Neuron (in vitro differentiated cells): ENCODE measurements around the gene SECTM1.

Experiments
- H2AFZ ChIP-seq: one replicate; pipeline ENCODE4 v1.6.1; 2013; ENCODE audit warnings: low read depth, mild to moderate bottlenecking, inconsistent platforms, low read length, moderate library complexity
- H3K27me3 ChIP-seq: one replicate; pipeline ENCODE4 v1.6.1; 2013; ENCODE audit warnings: low read length; ENCODE audit not compliant: insufficient read depth
- H3K36me3 ChIP-seq: one replicate; pipeline ENCODE4 v1.6.1; 2013; ENCODE audit warnings: low read length; ENCODE audit not compliant: insufficient read depth
- H3K4me1 ChIP-seq: one replicate; pipeline ENCODE4 v1.6.1; 2013; ENCODE audit warnings: low read length; ENCODE audit not compliant: insufficient read depth
- H3K4me3 ChIP-seq: 2 replicates; pipeline ENCODE4 v1.5.1; 2013; ENCODE audit warnings: mild to moderate bottlenecking, low read length, moderate library complexity
- H3K9me3 ChIP-seq: one replicate; pipeline ENCODE4 v1.6.1; 2013; ENCODE audit warnings: low read length

The SECTM1 gene

DNA sequence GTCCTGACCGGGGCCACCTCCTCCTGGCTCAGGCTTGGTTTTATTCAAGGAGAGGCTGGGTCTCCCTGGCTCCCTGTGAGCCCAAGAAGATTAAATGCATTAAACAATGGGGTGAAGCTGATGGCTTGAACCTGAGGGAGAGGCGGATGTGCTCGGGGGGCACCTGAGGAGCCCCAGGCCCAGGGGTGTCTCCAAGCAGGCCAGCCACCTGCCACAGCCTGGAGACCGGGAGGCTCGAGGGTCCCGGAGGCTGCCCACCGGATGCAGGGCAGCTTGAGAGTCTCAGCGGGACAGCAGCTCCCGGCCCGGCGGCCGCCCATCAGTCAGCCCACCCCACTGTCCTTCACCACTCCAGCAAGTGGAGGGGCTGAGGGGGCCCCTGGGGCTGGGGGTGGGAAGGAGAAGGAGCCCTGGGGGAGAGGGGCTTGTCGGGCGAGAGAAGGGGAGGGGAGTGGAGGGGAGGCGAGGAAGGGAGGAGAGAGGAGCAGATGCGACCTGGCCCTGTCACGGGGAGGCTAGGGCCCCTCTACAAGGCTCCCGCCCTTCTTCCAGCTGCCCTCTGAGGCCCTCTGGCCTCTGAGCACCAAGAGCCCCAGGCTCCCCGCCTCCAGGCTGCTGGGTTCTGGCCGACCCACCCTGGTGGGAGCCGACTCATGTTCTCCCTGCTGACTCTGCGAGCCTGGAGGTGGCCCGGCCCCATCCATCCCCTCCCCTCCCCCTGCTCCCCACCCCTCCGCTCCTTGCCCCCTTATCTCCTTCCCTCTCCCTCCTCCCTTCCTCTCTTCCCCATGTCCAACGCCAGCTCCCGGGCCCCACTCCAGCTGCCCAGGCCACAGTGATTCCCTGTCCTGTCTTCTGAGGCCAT lies 29.4 kb downstream of the SECTM1 start:
- Histone ChIP-seq H3K4me3 (no peak overlapping the region), H2AFZ (no peak overlapping the region), H3K9me3 (no peaks in the 10 kb centered on the region), H3K4me1 (peaks cover 12% of the 10 kb centered on the region), H3K36me3 (no peaks in the 10 kb centered on the region), H3K27me3 (peaks cover 4% of the 10 kb centered on the region)

DNA sequence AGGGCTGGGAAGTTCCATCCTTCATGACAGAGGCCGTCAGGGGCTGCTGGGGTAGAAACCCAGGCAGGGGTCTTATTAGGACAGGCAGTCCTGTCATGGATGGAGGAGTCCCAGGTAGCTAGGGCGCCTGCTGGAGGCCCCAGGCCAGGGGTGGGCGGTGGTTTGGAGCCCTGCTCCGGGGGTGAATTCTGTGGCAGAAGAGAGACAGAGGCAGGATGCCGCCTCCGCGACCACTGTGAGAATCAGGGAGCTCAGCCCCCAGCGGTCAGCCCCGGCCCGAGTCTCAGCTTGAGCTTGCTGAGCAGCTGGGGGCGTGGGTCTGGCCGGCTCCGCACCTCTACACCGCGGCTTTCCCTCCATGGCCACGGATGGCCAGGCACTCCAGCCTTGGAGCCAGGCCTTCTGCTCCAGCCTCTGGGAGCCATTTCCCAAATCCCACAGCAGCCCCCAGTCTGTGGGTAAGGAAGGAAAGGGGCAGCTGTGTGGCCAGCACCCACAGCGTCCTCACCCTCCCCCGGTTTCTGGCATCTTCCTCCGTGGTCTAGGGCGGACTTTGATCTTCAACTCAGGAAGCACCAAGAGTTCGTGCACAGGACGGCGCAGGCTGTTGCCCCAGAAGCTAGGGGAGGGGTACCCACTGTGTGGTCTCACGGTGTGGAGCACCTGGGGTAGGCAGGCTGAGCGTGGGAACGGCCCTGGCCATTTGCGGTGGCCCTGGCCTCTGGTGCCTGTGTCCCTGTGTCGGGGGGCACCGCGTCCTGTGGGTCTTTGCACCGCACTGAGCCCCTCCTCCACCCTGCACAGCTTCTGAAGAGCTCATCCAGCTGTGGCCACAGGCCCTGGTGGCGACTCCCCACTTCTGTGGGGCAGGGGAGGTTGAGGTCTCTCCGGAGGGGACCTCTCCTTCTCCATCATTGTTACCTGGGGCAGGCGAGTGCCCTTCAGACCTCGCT lies 30.3 kb downstream of the SECTM1 start:
- no peaks in the 10 kb centered on the region for H3K36me3 ChIP-seq
- H3K27me3 ChIP-seq = peaks cover 4% of the 10 kb centered on the region
- no peaks in the 10 kb centered on the region for H3K9me3 ChIP-seq
- no peak overlapping the region for H2AFZ ChIP-seq
- peaks cover 13% of the 10 kb centered on the region for H3K4me1 ChIP-seq
- no peak overlapping the region for H3K4me3 ChIP-seq

DNA sequence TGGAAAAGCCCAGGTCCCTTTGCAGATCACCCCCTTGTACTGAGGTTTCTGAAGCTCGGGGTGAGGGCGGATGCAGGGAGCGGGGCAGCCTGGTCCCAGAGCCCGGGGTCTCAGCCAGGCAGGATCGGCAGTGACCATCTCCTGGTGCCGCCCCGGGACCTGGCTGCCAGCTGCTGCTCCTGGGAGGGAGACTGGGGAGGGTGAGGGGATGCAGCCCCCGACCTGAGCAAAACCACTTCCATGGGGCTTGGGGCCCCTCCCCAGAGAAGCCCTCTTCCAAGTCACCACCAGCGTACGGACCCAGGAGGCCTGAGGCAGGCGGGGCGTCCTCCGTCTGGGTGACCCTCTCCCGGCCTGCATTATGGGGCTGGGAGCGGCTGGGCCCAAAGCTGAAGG lies 31.0 kb downstream of the SECTM1 start:
- peaks cover 13% of the 10 kb centered on the region for H3K4me1 ChIP-seq
- peaks cover 4% of the 10 kb centered on the region for H3K27me3 ChIP-seq
- no peaks in the 10 kb centered on the region for H3K36me3 ChIP-seq
- no peak overlapping the region for H3K4me3 ChIP-seq
- no peaks in the 10 kb centered on the region for H3K9me3 ChIP-seq
- no peak overlapping the region for H2AFZ ChIP-seq

DNA sequence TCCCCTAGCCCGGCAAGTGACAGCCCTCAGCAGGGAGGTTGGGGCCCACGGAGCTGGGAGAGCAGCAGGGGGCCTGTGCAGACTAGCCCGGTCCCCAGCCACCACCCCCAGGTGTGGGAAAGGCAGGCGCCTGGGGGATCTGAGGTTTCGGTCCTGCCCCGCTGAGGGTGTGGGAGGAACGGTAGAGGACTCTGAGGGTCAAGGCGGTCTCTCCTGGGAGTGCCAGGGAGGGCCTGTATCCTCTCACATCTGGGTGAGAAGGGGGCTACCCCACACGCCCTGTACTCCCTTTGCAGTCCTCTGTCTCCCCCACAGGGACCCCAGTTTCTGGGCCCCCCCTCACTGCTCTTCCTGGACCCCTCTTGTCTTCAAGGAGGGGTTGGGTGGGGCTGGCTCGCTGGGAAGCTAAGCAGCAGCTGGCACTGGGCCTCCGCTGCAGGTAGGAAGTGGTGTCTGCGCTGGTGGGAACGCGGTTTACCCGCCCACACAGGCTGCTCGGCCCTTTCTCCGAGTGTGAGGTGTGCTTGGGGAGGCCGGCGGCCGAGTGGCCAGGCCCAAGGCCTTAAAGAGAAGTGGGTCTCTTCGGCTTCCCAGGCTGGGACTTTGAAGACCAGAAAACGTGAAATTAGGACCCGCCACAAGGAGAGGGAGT lies 31.5 kb downstream of the SECTM1 start:
- no peaks in the 10 kb centered on the region for H3K9me3 ChIP-seq
- H3K4me3 ChIP-seq = no peak overlapping the region
- H3K27me3 ChIP-seq = peaks cover 4% of the 10 kb centered on the region
- H3K36me3 ChIP-seq = no peaks in the 10 kb centered on the region
- peaks cover 13% of the 10 kb centered on the region for H3K4me1 ChIP-seq
- H2AFZ ChIP-seq = no peak overlapping the region

GRCh38 chr17:82301300-82301915 lies 32.2 kb downstream of the SECTM1 start:
- no peak overlapping the region for H3K4me3 ChIP-seq
- H3K4me1 ChIP-seq = peaks cover 13% of the 10 kb centered on the region
- H3K9me3 ChIP-seq = no peaks in the 10 kb centered on the region
- no peaks in the 10 kb centered on the region for H3K36me3 ChIP-seq
- no peak overlapping the region for H2AFZ ChIP-seq
- H3K27me3 ChIP-seq = peaks cover 4% of the 10 kb centered on the region

- Histone ChIP-seq H3K36me3 (no peaks in the 10 kb centered on the region), H3K9me3 (no peaks in the 10 kb centered on the region), H2AFZ (no peak overlapping the region), H3K4me1 (peaks cover 13% of the 10 kb centered on the region), H3K4me3 (no peak overlapping the region), H3K27me3 (peaks cover 4% of the 10 kb centered on the region)
Measured at GRCh38 chr17:82300707-82301270, 32.8 kb downstream of the SECTM1 start.

GRCh38 chr17:82300228-82300627 lies 33.3 kb downstream of the SECTM1 start:
- Histone ChIP-seq H3K4me1 (peaks cover 11% of the 10 kb centered on the region), H3K4me3 (no peak overlapping the region)

DNA sequence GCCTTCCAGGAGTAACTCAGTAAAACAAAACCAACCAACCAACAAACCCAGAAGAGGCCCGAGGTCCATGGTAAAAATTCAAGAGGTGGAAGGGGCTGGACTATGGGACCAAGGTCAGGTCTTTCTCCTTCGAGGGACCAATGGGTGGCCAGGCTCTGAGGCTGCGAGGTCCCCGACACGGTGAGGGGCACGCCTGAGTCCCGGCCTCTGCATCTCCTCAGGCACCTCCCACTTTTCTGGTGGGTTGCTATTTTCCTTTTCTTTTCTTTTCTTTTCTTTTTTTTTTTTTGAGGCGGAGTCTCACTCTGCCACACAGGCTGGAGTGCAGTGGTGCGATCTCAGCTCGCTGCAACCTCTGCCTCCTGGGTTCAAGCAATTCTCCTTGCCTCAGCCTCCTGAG lies 34.1 kb downstream of the SECTM1 start:
- Histone ChIP-seq H3K4me1 (peaks cover 11% of the 10 kb centered on the region), H2AFZ (no peak overlapping the region), H3K27me3 (peaks cover 4% of the 10 kb centered on the region), H3K36me3 (no peaks in the 10 kb centered on the region), H3K4me3 (no peak overlapping the region), H3K9me3 (no peaks in the 10 kb centered on the region)

More at GRCh38 chr17:82300228-82300627, 33.3 kb downstream of the SECTM1 start:
- Histone ChIP-seq H3K9me3 (no peaks in the 10 kb centered on the region), H3K36me3 (no peaks in the 10 kb centered on the region), H3K27me3 (peaks cover 4% of the 10 kb centered on the region), H2AFZ (no peak overlapping the region)

GRCh38 chr17:82298538-82299421 lies 34.8 kb downstream of the SECTM1 start:
- Histone ChIP-seq H3K36me3 (no peaks in the 10 kb centered on the region), H2AFZ (no peak overlapping the region), H3K9me3 (no peaks in the 10 kb centered on the region), H3K4me3 (no peak overlapping the region), H3K4me1 (peaks cover 11% of the 10 kb centered on the region), H3K27me3 (peaks cover 4% of the 10 kb centered on the region)

- Histone ChIP-seq H3K4me3 (no peak overlapping the region), H3K4me1 (peaks cover 11% of the 10 kb centered on the region), H3K9me3 (no peaks in the 10 kb centered on the region), H3K36me3 (no peaks in the 10 kb centered on the region), H3K27me3 (no peaks in the 10 kb centered on the region), H2AFZ (no peak overlapping the region)
Measured at GRCh38 chr17:82297714-82298537, 35.6 kb downstream of the SECTM1 start.

GRCh38 chr17:82297280-82297713 lies 36.3 kb downstream of the SECTM1 start:
- Histone ChIP-seq H3K36me3 (no peaks in the 10 kb centered on the region), H2AFZ (no peak overlapping the region), H3K9me3 (no peaks in the 10 kb centered on the region), H3K27me3 (no peaks in the 10 kb centered on the region), H3K4me1 (peaks cover 11% of the 10 kb centered on the region), H3K4me3 (no peak overlapping the region)
